Measurements from ENCODE around the gene SH3PXD2B. TPM values are rescaled to one million over a fixed set of nuclear protein-coding genes. Genes with fewer than 3 reads are reported as not detected.

The SH3PXD2B gene
- total and polyA plus RNA-seq, 8 donors: 4.2 to 24.9 (median 11.0) TPM

- H3K9me3 ChIP-seq: no peaks in the 10 kb centered on the region
- no peak for ATAC-seq
- DNase-seq: no peak
- no peaks in the 10 kb centered on the region for H3K27me3 ChIP-seq
- peaks cover 9 to 22% (median 17%) of the 10 kb centered on the region in 3 donors for H3K4me1 ChIP-seq
- H3K27ac ChIP-seq: no peak overlapping the region
- no peaks in the 10 kb centered on the region for H3K36me3 ChIP-seq
- 70 to 80% methylated on average over 5 of the region's 5 CpGs for WGBS, 2 donors
- FAIRE-seq: no peak
- no peak overlapping the region for H3K4me3 ChIP-seq
- TF ChIP-seq CTCF (IDR thresholded peaks at IDR 0.05): no peak
- intact Hi-C loops (cut with DNase I): no loop called here
Measured at GRCh38 chr5:172280317-172280716, 174.0 kb downstream of the SH3PXD2B start.

GRCh38 chr5:172278356-172278755, 176.0 kb downstream of the SH3PXD2B start:
- no peaks in the 10 kb centered on the region for H3K36me3 ChIP-seq
- FAIRE-seq (no peak), DNase-seq (no peak), ATAC-seq (no peak)
- no peak overlapping the region for H3K27ac ChIP-seq
- H3K4me1 ChIP-seq: peaks cover 9 to 22% (median 17%) of the 10 kb centered on the region in 3 donors
- H3K9me3 ChIP-seq: no peaks in the 10 kb centered on the region
- intact Hi-C loops (cut with DNase I): no loop called here
- no peak overlapping the region for H3K4me3 ChIP-seq
- 97 to 99% methylated on average over 9 of the region's 9 CpGs for WGBS, 2 donors
- no peaks in the 10 kb centered on the region for H3K27me3 ChIP-seq
- no peak for TF ChIP-seq CTCF (IDR thresholded peaks at IDR 0.05)

- ATAC-seq (no peak), FAIRE-seq (no peak)
Measured at GRCh38 chr5:172276214-172276613, 178.1 kb downstream of the SH3PXD2B start.

More at GRCh38 chr5:172276214-172276613, 178.1 kb downstream of the SH3PXD2B start:
- WGBS, 2 donors: 77 to 88% methylated on average over 3 of the region's 3 CpGs
- no peak overlapping the region for H3K27ac ChIP-seq
- TF ChIP-seq CTCF (IDR thresholded peaks at IDR 0.05): no peak
- H3K9me3 ChIP-seq: no peaks in the 10 kb centered on the region
- H3K4me1 ChIP-seq: peaks cover 3 to 10% (median 7%) of the 10 kb centered on the region in 3 donors
- no peak overlapping the region for H3K4me3 ChIP-seq
- DNase-seq: no peak
- intact Hi-C loops (cut with DNase I): no loop called here
- no peaks in the 10 kb centered on the region for H3K36me3 ChIP-seq
- H3K27me3 ChIP-seq: no peaks in the 10 kb centered on the region

Other genes starting within 250 kb of the SH3PXD2B start
- 10 to 100 TPM in 2 of 6 donors, 1 to 10 TPM in 4; 4.5 to 12.9 (median 6.9) TPM for gene UBTD2, start 170.8 kb downstream of the SH3PXD2B start, total RNA-seq
- gene UBTD2, start 170.8 kb downstream of the SH3PXD2B start, polyA plus RNA-seq: 1 to 10 TPM; 5.9 to 7.8 TPM
- gene NEURL1B, start 186.7 kb upstream of the SH3PXD2B start, total RNA-seq: 1 to 10 TPM; 2.8 to 7.8 (median 4.2) TPM
- gene NEURL1B, start 186.7 kb upstream of the SH3PXD2B start, polyA plus RNA-seq: 1 to 10 TPM; 3.4 to 4.5 TPM